NCI-H524 treated with DMSO at 0.1 percent for 48 hours (cell line): ENCODE data around the gene UBE2V1.

Source experiments
- DNase-seq: peaks from one replicate; lab custom pipeline; 2025; lab: John Stamatoyannopoulos, UW

UBE2V1 gene

DNA sequence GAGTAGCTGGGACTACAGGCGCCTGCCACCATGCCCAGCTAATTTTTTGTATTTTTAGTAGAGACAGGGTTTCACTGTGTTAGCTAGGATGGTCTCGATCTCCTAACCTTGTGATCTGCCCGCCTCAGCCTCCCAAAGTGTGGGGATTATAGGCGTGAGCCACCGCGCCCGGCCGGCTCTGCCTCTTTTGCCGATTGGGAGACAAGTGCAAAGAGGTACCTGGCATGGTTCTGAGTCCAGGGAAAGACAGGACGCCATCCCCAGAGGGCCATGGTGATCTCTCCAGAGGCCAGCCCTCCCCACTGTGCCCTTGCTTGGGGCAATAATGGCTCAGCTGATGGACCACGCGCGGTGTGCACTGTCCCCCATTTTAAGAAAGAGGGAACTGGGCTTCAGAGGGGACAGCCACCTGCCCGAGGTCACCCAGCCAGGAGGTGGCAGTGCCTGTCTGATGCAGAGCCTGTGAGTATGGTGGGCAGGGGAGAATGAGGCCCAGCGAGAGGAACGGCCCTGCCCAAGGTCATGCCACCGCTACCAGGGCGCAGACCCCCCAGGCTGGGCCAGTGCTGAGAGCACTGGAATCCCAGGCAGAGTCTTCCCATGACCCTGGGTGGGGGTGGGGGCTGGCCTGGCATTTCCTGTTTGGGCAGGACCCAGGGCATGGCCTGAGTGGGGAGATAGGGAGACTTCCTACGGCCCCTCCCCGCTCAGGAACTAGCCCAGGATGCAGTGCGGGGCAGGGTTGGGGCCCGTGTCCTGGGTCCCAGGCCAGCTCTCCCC, 69.2 kb downstream of the UBE2V1 start:
- DNase-seq, result no peak

DNA sequence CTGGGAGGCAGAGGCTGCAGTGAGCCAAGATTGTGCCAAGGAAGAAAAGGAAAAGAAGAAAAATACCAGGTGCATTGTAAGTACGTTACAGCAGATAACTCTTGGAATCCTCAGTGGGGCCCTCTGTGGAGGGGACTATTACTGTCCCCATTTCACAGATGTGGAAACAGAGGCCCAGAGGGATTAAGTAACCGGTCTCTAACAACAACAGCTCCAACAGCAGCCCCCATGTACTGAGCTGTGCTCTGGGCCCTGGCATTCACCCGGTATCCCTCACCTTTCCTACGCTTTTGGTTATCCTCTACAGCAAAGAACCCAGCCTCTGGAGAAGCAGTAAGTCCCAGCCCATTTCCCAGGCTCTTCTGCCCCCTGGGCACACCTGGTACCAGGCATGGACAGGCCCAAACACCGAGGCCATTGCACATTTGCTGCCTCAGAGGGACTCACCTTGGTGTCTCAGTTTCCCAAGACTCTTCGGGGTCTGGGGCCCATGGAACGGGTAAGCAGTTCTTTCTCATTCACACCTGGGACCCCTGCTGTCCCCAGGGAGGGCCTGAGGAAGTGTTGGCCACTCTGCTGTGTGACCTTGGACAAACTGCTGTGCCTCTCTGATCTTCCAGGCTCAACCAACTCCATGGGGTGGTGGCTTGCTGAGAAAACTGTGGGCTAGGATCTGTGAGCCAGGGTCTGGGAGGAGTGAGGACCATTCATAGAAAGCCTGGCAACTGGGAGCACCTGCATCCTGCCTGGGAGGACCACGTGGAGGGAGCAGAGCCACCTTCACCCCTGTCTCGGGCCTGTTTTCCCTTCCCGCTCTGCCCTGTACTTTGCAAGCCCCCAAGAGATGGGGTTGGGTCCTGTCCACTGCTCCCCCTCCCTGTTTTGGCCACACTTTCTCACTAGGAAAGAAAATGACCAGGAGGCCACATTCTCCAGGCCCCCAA, 70.3 kb downstream of the UBE2V1 start:
- no peak for DNase-seq

DNA sequence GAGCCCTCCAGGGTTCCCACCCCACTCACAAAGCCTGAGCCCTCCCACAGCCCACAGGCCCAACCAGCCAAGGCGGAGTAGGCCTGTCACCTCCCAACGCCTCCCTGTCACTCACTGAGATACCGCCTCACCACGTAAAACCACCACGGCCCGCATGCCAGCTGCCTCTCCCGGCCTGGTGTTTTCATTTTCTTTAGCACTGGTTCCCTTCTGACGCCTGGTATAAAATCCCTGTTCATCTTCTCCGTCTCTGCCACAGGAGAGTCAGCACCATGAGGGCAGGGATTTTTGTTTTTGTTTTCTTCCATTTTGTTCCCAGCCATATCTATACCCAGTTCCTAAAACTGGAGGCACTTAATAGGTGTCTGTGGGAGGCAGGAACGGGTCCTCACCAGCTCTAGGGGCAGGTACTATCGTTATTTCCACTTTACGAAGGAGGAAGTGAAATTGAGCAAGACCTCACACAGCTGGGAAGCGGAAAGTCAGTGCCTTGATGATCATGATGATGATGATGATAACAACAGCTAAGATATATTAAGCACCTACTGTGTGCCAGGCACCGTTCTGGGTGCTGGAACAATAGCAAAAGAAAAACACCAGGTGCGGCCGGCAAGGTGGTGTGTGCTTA, 71.6 kb downstream of the UBE2V1 start:
- DNase-seq, result no peak

DNA sequence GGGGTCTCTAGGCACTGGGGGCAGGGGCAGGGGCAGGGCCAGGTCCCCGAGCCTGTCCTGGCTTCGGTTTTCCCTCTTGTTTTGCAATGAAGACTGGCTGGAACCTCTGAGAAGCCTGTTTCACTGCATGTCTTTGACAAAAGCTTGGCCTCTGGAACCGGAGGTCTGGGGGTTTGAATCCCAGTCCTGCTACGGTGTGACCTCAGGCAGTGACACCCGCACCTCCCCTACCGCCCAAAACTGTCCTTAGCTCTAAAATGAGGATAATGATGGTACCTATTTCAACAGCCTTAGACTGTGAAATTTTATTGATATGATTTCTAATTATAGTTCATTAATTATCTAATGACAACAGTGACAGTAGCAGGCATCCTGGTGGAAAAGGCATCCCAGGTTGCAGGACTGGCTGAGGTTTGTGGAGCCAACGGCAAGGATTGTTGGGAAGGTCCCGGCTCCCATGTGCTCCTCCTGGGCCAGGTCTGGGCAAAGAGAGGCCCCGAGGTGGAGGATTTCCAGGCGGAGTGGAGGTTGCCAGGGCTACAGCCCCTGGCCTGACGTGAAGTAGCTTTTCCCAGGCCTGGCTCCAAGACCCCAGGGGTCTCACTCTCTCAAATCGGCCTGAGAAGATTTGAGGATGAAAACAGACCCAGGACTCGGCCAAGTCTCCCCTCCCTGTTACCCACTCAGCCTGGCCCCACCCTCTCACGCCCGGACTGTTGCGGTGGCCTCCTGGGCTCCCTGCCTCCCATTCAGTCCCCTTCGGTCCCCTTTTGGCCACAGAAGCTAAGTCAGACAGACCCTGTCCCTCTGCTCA, 72.3 kb downstream of the UBE2V1 start:
- no peak for DNase-seq

DNA sequence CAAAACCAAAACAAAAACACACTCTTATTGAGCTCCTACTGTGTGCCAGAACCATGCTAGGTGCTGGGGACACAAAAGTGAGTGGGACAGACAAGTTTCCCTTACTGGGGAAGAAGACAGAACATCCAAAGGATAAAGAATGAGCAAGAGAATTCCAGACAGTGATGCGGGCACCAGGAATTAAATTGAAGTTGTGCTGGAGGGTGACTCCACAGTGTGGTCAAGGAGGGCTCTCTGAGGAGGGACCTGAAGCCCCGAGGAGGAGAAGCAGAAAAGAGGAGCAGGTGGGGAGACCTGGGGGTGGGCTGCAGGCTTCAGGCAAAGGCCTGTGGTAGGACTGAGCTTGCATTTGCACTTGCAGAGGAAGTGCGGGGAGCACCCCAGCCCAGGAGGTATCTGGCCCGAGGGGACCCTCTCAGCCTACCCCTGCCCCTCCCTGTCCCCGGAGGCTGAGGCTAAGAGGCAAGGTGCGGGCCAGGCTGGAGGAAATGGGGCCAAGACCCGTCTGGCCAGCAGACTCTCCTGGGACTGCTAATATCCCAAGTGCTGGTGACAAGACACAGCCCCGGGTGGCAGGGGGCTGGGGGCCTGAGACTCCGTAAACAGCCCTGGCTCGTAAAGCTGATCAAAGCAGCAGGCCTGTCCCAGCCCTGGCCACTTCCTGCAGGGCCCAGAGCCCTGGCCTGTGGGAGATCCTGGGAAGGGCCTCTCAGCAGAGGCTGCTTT, 73.1 kb downstream of the UBE2V1 start:
- no peak for DNase-seq

DNA sequence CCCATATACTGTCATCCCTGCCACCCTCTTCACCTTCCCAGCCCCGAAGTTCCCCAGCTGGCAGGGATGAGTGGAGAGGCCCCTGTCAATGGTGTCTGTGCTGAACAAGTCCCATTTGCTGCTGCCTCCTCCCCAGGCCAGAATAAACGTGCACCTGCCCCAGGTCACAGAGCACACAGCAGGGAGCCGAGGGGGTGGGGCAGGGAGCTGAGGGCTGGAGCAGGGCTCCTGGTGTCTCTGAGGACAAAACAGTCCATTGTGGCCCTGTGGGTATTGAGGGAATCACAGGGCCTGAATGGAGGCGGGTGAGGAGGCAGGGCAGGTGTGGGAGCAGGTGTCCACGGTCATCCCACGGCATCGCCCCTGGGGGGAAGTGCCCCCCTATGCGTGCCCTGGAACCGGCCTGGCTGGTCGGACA, 74.4 kb downstream of the UBE2V1 start:
- DNase-seq, result no peak

DNA sequence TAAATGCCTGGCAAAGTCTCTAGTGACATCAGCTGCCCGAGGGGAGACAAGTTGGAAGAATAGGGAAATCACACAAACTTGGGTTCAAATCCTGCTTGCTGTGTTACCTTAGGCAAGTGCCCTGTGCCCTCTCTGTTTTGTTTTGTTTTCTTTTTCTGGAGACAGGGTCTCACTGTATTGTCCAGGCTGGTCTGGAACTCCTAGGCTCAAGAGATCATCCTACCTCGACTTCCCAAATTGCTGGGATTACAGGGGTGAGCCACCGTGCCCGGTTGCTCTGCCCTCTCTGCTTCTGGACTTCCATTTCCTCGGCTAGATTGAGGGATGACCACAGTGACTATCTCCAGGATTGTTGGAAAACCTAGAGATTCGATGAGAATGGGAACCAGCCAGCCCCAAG, 74.8 kb downstream of the UBE2V1 start:
- no peak for DNase-seq

DNA sequence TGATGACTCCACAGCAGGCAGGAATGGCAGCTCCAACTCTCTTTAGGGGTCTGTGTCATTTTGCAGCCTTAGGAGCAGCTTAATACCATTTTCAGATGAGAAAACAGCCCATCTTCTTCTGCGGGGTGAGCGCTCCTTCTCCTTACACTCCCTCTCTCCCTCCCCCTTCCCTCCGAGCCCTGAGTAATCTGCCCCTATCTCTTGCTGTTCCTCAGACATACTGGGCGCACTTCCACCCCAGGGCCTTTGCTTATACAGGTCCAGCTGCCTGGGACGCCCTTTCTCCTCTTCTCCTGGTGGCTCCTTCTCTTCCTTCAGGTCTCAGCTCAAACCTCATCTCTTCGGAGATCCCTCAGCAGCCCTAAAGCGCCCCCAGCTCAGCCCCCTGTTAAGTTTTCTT, 75.4 kb downstream of the UBE2V1 start:
- no peak for DNase-seq

DNA sequence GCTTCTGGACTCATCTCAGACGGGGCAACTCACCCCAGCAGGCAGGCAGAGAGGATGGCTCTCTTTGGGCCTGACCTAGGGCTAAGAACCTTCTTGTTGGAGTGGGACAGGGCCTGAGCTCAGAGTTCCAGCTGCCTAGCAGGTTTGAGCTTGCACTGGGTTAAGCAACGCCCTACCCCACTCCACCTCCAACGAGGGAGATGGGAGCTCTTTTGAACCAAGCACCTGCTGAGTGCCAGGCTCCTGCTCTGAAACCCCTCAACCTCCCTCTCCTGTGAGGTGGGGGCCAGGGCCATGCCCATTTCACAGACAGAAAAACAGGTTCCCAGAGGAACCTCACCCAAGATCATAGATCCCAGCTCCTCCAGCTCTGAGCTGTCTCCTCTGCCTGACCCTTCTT, 75.8 kb downstream of the UBE2V1 start:
- DNase-seq, result no peak

DNA sequence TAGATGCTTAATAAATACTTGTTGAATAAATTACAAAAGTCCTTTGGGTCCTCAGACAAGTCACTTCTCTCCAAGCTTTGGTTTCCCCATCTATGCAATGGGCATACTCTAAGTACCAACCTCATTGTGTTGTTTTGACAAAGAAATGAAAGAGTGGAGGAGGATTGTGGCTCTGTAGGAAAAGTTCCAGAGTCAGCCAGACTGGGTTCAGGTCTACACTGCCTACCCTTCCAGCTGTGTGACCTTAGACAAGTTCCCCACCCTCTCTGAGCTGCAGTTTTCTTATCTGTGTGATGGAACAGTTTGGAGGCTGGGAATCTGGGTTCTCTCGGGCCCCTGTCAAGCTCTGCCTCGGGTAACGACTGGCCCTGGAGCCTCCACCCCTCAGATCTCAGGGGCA, 76.2 kb downstream of the UBE2V1 start:
- no peak for DNase-seq

DNA sequence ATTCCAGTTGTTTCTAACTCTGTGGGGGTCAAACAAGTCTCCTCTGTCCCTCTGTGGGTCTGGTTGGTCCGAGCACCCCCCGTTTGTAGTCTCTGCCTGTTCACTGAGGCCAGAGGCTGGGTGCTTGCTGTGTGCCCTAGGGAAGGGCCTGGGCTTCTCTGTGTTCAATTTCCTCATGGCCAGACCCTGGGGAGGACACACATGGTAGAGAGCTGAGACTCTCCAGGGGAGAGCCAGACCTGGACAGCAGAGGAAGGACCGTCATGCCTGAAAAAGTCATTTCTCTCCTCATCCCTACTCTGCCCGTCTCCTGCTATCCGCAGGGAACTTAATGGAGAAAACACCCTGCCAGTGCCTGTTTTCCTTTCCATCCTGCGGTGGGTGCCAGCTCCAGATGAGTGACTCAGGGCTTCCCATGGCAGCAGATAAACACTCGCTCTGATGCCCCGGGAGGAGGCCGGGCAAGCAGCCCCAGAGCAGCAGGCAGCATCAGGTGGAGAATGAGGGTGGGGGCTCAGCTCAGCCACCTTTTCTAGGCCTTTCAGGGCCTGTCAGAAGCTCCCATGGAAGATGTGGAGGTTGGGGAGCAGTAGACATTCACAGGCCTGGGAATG, 78.3 kb downstream of the UBE2V1 start:
- DNase-seq, result no peak

DNA sequence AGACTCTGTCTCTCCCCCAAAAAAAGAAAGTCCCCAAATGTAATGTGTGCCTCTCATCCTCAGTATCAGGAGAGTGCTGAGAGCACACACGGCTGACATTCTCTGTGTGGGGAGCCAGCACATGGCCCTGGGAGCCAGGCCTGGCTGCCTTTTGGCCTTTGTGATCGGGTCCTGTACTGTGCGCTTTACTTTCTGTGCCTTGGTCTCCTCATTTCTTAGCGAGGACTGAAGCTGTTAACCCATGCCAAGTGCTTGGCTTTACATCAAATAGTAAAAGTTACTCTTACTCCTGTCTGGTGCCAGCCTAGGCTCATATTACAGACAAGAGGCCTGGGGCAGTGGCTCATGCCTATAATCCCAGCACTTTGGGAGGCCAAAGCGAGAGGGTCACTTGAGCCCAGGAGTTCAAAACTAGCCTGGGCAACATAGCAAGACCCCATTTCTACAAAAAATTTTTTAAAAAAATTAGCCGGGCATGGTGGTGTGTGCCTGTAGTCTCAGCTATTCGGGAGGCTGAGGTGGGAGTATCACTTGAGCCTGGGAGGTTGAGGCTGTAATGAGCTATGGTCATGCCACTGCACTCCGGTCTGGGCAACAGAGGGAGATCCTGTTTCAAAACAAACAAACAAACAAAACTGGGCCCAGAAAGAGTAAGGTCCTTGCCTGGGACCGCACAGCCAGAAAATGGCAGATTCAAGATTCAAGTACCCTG, 79.8 kb downstream of the UBE2V1 start:
- no peak for DNase-seq
